GM19455 (cell line): ENCODE data around the gene RNF168.
"Not testable (repeated sequence)": the region's sequence is repeated elsewhere in the genome, so short reads cannot be mapped to it uniquely, and the experiment has no call there.

ENCODE experiments used
- ATAC-seq: cut with Tn5 transposase; IDR thresholded peaks from one replicate; pipeline ENCODE4 v1.9.1; 2021; ENCODE audit not compliant: unreplicated experiment

RNF168 gene

GRCh38 chr3:196517162-196517800, 13.7 kb upstream of the RNF168 start:
- no peak for ATAC-seq

GRCh38 chr3:196514913-196515621, 11.5 kb upstream of the RNF168 start, which contains the start of gene SMCO1:
Gene SMCO1, minus strand, starts transcription at chr3:196515346. Its CDS starts 137 bp downstream, at chr3:196515209.
- ATAC-seq: no peak

- ATAC-seq: no peak
Observed at GRCh38 chr3:196514350-196514716, 10.8 kb upstream of the RNF168 start.

- ATAC-seq: no peak
Observed at GRCh38 chr3:196513697-196514349, 10.3 kb upstream of the RNF168 start.

GRCh38 chr3:196511646-196512425, 8.3 kb upstream of the RNF168 start:
- ATAC-seq: not testable (repeated sequence)

- ATAC-seq: not testable (repeated sequence)
Observed at GRCh38 chr3:196511108-196511507, 7.5 kb upstream of the RNF168 start.

GRCh38 chr3:196506687-196507086, 3.1 kb upstream of the RNF168 start:
- ATAC-seq: no peak

GRCh38 chr3:196504556-196504955, 988 bp upstream of the RNF168 start:
- no peak for ATAC-seq

- ATAC-seq: not testable (repeated sequence)
Observed at GRCh38 chr3:196504077-196504398, 470 bp upstream of the RNF168 start.

- peak; percentile 2 for ATAC-seq
Observed at GRCh38 chr3:196502775-196503195, 783 bp downstream of the RNF168 start.

GRCh38 chr3:196501316-196502044, 2.1 kb downstream of the RNF168 start:
- no peak for ATAC-seq

GRCh38 chr3:196499807-196500524, 3.6 kb downstream of the RNF168 start:
- ATAC-seq: no peak

GRCh38 chr3:196499061-196499460, 4.5 kb downstream of the RNF168 start:
- no peak for ATAC-seq

GRCh38 chr3:196498297-196498696, 5.3 kb downstream of the RNF168 start:
- ATAC-seq: no peak

- no peak for ATAC-seq
Observed at GRCh38 chr3:196496183-196496582, 7.4 kb downstream of the RNF168 start.

GRCh38 chr3:196493292-196493691, 10.3 kb downstream of the RNF168 start:
- ATAC-seq: no peak

- ATAC-seq: no peak
Observed at GRCh38 chr3:196492080-196492479, 11.5 kb downstream of the RNF168 start.

GRCh38 chr3:196489747-196490146, 13.8 kb downstream of the RNF168 start:
- ATAC-seq: no peak

GRCh38 chr3:196486263-196486662, 17.3 kb downstream of the RNF168 start:
- no peak for ATAC-seq

GRCh38 chr3:196477678-196478077, 25.9 kb downstream of the RNF168 start:
- no peak for ATAC-seq
